DMS 273 treated with DMSO at 0.1 percent for 48 hours (cell line): ENCODE data around the gene ARL6IP1.
A peak's percentile ranks its signal among the peaks of the same experiment; 100 is the strongest.
"Not testable (repeated sequence)": the region's sequence is repeated elsewhere in the genome, so short reads cannot be mapped to it uniquely, and the experiment has no call there.

Experiments used
- DNase-seq: peaks from one replicate; lab custom pipeline; 2025; lab: John Stamatoyannopoulos, UW

The ARL6IP1 gene

GRCh38 chr16:18799500-18799899 is 1.8 kb downstream of the ARL6IP1 start:
- no peak for DNase-seq

- DNase-seq = no peak
Measured at GRCh38 chr16:18797746-18798145, 3.6 kb downstream of the ARL6IP1 start.

- no peak for DNase-seq
Measured at GRCh38 chr16:18796377-18796776, 5.0 kb downstream of the ARL6IP1 start.

GRCh38 chr16:18792836-18793433 is 8.4 kb downstream of the ARL6IP1 start:
- DNase-seq = no peak

- DNase-seq = peak; percentile 92
Measured at GRCh38 chr16:18789850-18790706, 11.3 kb downstream of the ARL6IP1 start, which contains the start of gene RPS15A. RPS15A (minus strand) TSS chr16:18790334; CDS start chr16:18789113, 1,221 bp downstream.

- DNase-seq = no peak
Measured at GRCh38 chr16:18789515-18789849, 11.9 kb downstream of the ARL6IP1 start.

- DNase-seq = no peak
Measured at GRCh38 chr16:18788828-18789514, 12.4 kb downstream of the ARL6IP1 start.

- no peak for DNase-seq
Measured at GRCh38 chr16:18784917-18785623, 16.3 kb downstream of the ARL6IP1 start.

GRCh38 chr16:18783430-18784341 is 17.7 kb downstream of the ARL6IP1 start:
- no peak for DNase-seq

GRCh38 chr16:18782697-18783429 is 18.5 kb downstream of the ARL6IP1 start:
- DNase-seq = no peak

- not testable (repeated sequence) for DNase-seq
Measured at GRCh38 chr16:18781232-18781631, 20.1 kb downstream of the ARL6IP1 start.

- DNase-seq = not testable (repeated sequence)
Measured at GRCh38 chr16:18780460-18781026, 20.8 kb downstream of the ARL6IP1 start.

GRCh38 chr16:18777664-18778063 is 23.7 kb downstream of the ARL6IP1 start:
- DNase-seq = not testable (repeated sequence)

- not testable (repeated sequence) for DNase-seq
Measured at GRCh38 chr16:18776334-18776733, 25.0 kb downstream of the ARL6IP1 start.

- not testable (repeated sequence) for DNase-seq
Measured at GRCh38 chr16:18774651-18775050, 26.7 kb downstream of the ARL6IP1 start.

GRCh38 chr16:18772171-18772570 is 29.2 kb downstream of the ARL6IP1 start:
- DNase-seq = not testable (repeated sequence)

- DNase-seq = not testable (repeated sequence)
Measured at GRCh38 chr16:18770336-18770962, 30.9 kb downstream of the ARL6IP1 start.

- DNase-seq = not testable (repeated sequence)
Measured at GRCh38 chr16:18767217-18767616, 34.1 kb downstream of the ARL6IP1 start.

GRCh38 chr16:18762713-18763112 is 38.6 kb downstream of the ARL6IP1 start:
- DNase-seq = not testable (repeated sequence)
